ENCODE results near the gene ZNF626.
"Not testable (repeated sequence)": the region's sequence is repeated elsewhere in the genome, so short reads cannot be mapped to it uniquely, and the experiment has no call there.

Gene ZNF626

GRCh38 chr19:20624560-20624959 lies 36.8 kb downstream of the ZNF626 start:
- H3K4me3 ChIP-seq (ENCODE audit: low read depth in 1 of 5, low read length in 5 of 5): peak overlapping the region in 4 of 5 donors; percentile 37 to 41 (median 38)
- H3K9me3 ChIP-seq (ENCODE audit: control insufficient read depth in 5 of 5, low read length in 5 of 5): peaks cover 29 to 69% (median 55%) of the 10 kb centered on the region in 5 donors

DNA sequence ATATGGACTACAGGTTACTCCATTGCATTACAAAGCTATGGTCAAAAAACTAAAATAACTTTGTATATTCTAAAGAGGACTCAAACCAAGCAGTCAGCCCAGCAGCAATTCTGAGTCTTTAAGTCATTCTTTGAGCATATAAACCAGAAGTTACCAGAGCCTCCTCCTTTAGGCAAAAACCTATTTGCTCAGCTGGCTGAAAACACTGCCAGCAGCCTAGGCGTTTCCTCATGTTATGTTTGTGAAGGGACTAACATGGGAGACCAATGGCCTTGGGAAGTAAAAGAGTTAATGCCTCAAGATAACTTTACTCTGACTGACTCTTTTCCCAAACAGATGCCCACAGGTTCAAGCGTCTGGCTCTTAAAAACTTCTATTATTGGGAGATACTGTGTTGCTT lies 45.3 kb downstream of the ZNF626 start:
- Histone ChIP-seq H3K4me3 (ENCODE audit: low read depth in 1 of 5, low read length in 5 of 5) (peak overlapping the region in 1 of 5 donors; percentile 15), H3K9me3 (ENCODE audit: control insufficient read depth in 5 of 5, low read length in 5 of 5) (peaks cover 16 to 80% (median 69%) of the 10 kb centered on the region in 5 donors), H3K9ac (ENCODE audit: low read length in 5 of 5) (no peak overlapping the region), H3K27ac (ENCODE audit: low read depth, low read length) (no peak overlapping the region), H3K36me3 (ENCODE audit: control insufficient read depth in 5 of 5, insufficient read depth in 5 of 5, low read length in 5 of 5) (peaks cover 0 to under 1% (median 0%) of the 10 kb centered on the region in 5 donors), H3K27me3 (ENCODE audit: control insufficient read depth in 5 of 5, insufficient read depth in 4 of 5, low read length in 5 of 5) (no peaks in the 10 kb centered on the region), H3K4me1 (ENCODE audit: control insufficient read depth in 5 of 5, insufficient read depth in 5 of 5, low read length in 5 of 5) (peaks cover 0 to 4% (median 0%) of the 10 kb centered on the region in 5 donors)

More at GRCh38 chr19:20624560-20624959, 36.8 kb downstream of the ZNF626 start:
- H3K27me3 ChIP-seq (ENCODE audit: control insufficient read depth in 5 of 5, insufficient read depth in 4 of 5, low read length in 5 of 5); H3K36me3 ChIP-seq (ENCODE audit: control insufficient read depth in 5 of 5, insufficient read depth in 5 of 5, low read length in 5 of 5); H3K9ac ChIP-seq (ENCODE audit: low read length in 5 of 5); H3K4me1 ChIP-seq (ENCODE audit: control insufficient read depth in 5 of 5, insufficient read depth in 5 of 5, low read length in 5 of 5); H3K27ac ChIP-seq (ENCODE audit: low read depth, low read length): not testable (repeated sequence)

- not testable (repeated sequence) for H3K27me3 ChIP-seq (ENCODE audit: control insufficient read depth in 5 of 5, insufficient read depth in 4 of 5, low read length in 5 of 5); H3K9ac ChIP-seq (ENCODE audit: low read length in 5 of 5); H3K36me3 ChIP-seq (ENCODE audit: control insufficient read depth in 5 of 5, insufficient read depth in 5 of 5, low read length in 5 of 5); H3K4me1 ChIP-seq (ENCODE audit: control insufficient read depth in 5 of 5, insufficient read depth in 5 of 5, low read length in 5 of 5); H3K27ac ChIP-seq (ENCODE audit: low read depth, low read length)
- peak overlapping the region in 2 of 5 donors; percentile 9 to 24 for H3K4me3 ChIP-seq (ENCODE audit: low read depth in 1 of 5, low read length in 5 of 5)
- peaks cover 16 to 79% (median 65%) of the 10 kb centered on the region in 5 donors for H3K9me3 ChIP-seq (ENCODE audit: control insufficient read depth in 5 of 5, low read length in 5 of 5)
Measured at GRCh38 chr19:20614971-20615370, 46.4 kb downstream of the ZNF626 start.

GRCh38 chr19:20612711-20613316 lies 48.6 kb downstream of the ZNF626 start:
- peaks cover 0 to 4% (median 0%) of the 10 kb centered on the region in 5 donors for H3K4me1 ChIP-seq (ENCODE audit: control insufficient read depth in 5 of 5, insufficient read depth in 5 of 5, low read length in 5 of 5)
- no peak overlapping the region for H3K9ac ChIP-seq (ENCODE audit: low read length in 5 of 5)
- peaks cover 10 to 79% (median 67%) of the 10 kb centered on the region in 5 donors for H3K9me3 ChIP-seq (ENCODE audit: control insufficient read depth in 5 of 5, low read length in 5 of 5)
- peak overlapping the region in 4 of 5 donors; percentile 30 to 46 (median 37) for H3K4me3 ChIP-seq (ENCODE audit: low read depth in 1 of 5, low read length in 5 of 5)
- H3K27me3 ChIP-seq (ENCODE audit: control insufficient read depth in 5 of 5, insufficient read depth in 4 of 5, low read length in 5 of 5): no peaks in the 10 kb centered on the region
- no peak overlapping the region for H3K27ac ChIP-seq (ENCODE audit: low read depth, low read length)
- peaks cover 0 to 4% (median 0%) of the 10 kb centered on the region in 5 donors for H3K36me3 ChIP-seq (ENCODE audit: control insufficient read depth in 5 of 5, insufficient read depth in 5 of 5, low read length in 5 of 5)

- Histone ChIP-seq H3K36me3 (ENCODE audit: control insufficient read depth in 5 of 5, insufficient read depth in 5 of 5, low read length in 5 of 5) (peaks cover 0 to 4% (median 0%) of the 10 kb centered on the region in 5 donors), H3K4me3 (ENCODE audit: low read depth in 1 of 5, low read length in 5 of 5) (peak overlapping the region in 4 of 5 donors; percentile 6 to 42 (median 24)), H3K9ac (ENCODE audit: low read length in 5 of 5) (no peak overlapping the region), H3K9me3 (ENCODE audit: control insufficient read depth in 5 of 5, low read length in 5 of 5) (peaks cover 7 to 72% (median 61%) of the 10 kb centered on the region in 5 donors), H3K4me1 (ENCODE audit: control insufficient read depth in 5 of 5, insufficient read depth in 5 of 5, low read length in 5 of 5) (peaks cover 0 to 4% (median 0%) of the 10 kb centered on the region in 5 donors), H3K27ac (ENCODE audit: low read depth, low read length) (no peak overlapping the region), H3K27me3 (ENCODE audit: control insufficient read depth in 5 of 5, insufficient read depth in 4 of 5, low read length in 5 of 5) (no peaks in the 10 kb centered on the region)
Measured at GRCh38 chr19:20611866-20612265, 49.5 kb downstream of the ZNF626 start.

DNA sequence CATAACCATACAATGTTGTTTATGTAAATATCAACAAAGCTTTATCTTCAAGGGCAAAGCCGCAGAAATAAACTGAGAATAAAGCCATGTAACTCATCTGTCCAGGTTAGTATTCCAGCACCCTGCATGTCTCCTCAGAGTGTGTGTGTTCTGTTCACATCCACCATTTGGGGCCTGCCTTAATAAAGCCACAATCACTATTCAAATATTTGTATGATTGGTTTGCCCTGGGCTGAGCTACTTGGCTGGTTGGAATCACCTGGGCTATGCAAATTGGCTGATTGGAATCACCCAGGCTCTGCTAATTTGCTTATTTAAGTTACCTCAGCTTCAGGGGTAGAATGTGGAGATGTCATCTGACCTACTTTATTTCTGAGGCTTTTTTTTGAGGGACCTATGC lies 53.4 kb downstream of the ZNF626 start:
- Histone ChIP-seq H3K27me3 (ENCODE audit: control insufficient read depth in 5 of 5, insufficient read depth in 4 of 5, low read length in 5 of 5) (no peaks in the 10 kb centered on the region), H3K9me3 (ENCODE audit: control insufficient read depth in 5 of 5, low read length in 5 of 5) (peaks cover 12 to 53% (median 37%) of the 10 kb centered on the region in 5 donors), H3K27ac (ENCODE audit: low read depth, low read length) (no peak overlapping the region), H3K36me3 (ENCODE audit: control insufficient read depth in 5 of 5, insufficient read depth in 5 of 5, low read length in 5 of 5) (peaks cover 0 to 4% (median 0%) of the 10 kb centered on the region in 5 donors), H3K4me1 (ENCODE audit: control insufficient read depth in 5 of 5, insufficient read depth in 5 of 5, low read length in 5 of 5) (peaks cover 0 to 4% (median 0%) of the 10 kb centered on the region in 5 donors), H3K4me3 (ENCODE audit: low read depth in 1 of 5, low read length in 5 of 5) (no peak overlapping the region), H3K9ac (ENCODE audit: low read length in 5 of 5) (no peak overlapping the region)
